ENCODE results near the gene TMEM178A.

DNA sequence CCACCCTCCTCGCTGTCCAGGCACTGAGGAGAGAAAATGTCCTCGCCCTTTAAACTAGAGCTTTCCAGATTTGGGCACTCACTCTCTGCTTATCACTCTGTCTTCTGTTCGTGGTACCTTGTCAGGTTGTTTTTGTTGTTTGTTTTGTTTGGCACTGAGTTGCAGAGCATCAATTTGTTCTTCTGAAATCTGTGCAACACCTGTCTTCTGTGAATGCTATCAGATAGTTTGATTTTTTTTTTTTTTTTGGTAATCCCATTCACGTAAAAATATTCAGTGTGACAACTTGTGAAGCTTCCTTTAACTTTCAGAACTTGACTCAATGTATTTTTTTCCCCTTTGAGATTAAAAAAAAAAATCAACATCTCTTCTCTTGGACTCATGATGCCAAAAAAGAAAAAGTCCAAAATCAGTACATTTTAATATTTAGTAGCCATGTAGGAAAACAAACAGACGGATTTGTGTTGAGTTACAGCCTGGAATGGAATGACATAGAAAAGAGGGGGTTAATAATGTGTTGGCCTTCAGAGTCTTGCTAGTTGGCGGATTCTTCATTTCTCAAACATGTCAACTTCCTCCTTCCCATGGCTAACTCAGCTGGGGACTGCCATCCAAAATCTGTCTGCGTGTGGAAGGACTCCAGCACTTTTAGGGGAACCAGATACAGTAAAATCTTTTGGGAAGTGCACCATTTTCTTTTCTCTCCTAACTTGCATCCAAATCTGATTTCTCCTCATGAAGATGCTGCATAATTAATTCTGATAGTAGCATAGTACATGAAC lies 1.6 kb downstream of the TMEM178A start:
- TF ChIP-seq, protein P1, sequence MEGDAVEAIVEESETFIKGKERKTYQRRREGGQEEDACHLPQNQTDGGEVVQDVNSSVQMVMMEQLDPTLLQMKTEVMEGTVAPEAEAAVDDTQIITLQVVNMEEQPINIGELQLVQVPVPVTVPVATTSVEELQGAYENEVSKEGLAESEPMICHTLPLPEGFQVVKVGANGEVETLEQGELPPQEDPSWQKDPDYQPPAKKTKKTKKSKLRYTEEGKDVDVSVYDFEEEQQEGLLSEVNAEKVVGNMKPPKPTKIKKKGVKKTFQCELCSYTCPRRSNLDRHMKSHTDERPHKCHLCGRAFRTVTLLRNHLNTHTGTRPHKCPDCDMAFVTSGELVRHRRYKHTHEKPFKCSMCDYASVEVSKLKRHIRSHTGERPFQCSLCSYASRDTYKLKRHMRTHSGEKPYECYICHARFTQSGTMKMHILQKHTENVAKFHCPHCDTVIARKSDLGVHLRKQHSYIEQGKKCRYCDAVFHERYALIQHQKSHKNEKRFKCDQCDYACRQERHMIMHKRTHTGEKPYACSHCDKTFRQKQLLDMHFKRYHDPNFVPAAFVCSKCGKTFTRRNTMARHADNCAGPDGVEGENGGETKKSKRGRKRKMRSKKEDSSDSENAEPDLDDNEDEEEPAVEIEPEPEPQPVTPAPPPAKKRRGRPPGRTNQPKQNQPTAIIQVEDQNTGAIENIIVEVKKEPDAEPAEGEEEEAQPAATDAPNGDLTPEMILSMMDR (IDR thresholded peaks at IDR 0.05): no peak
- TF ChIP-seq POLR2A (IDR thresholded peaks at IDR 0.05): no peak
